Right lobe of liver (tissue), 6 donors: ENCODE measurements around the gene HBA1. TPM values are rescaled to one million over a fixed set of nuclear protein-coding genes. Genes with fewer than 3 reads are reported as not detected.

Source experiments
- ATAC-seq, 4 donors: fragments of 200-7000 bp; cut with Tn5 transposase; one replicate each; pipeline ENCODE4 v1.9.1; 2020; ENCODE audit warnings: mild to moderate bottlenecking in 4 of 4, moderate library complexity in 4 of 4
- DNase-seq, 3 donors: peaks; one replicate each; pipeline ENCODE4 v3.0.0-alpha.2; 2020
- H3K27ac ChIP-seq, 3 donors: fragments of 200-600 bp; one replicate each; pipeline ENCODE4 v1.8.0; 2022
- H3K27me3 ChIP-seq, 2 donors: fragments of 200-600 bp; one replicate each; pipeline ENCODE4 v1.8.0; 2022
- H3K36me3 ChIP-seq, 4 donors: fragments of 200-600 bp; sonication (generic) in 1 of 4; one replicate each; pipeline versions ENCODE4 v1.5.1 to v1.8.0; 2017 to 2022; ENCODE audit warnings: control low read depth in 1 of 4
- H3K4me1 ChIP-seq, 4 donors: fragments of 200-600 bp; sonication (generic) in 1 of 4; one replicate each; pipeline versions ENCODE4 v1.5.1 to v1.8.0; 2017 to 2022; ENCODE audit warnings: control low read depth in 1 of 4
- H3K4me3 ChIP-seq, 3 donors: fragments of 200-600 bp; one replicate each; pipeline ENCODE4 v1.8.0; 2022
- H3K9me3 ChIP-seq, 4 donors: fragments of 200-600 bp; sonication (generic) in 1 of 4; one replicate each; pipeline versions ENCODE4 v1.5.1 to v1.8.0; 2017 to 2022; ENCODE audit warnings: control low read depth in 1 of 4
- CTCF ChIP-seq, 4 donors: fragments of 200-600 bp in 3 of 4; fragments of 450-650 bp in 1 of 4; IDR thresholded peaks; one replicate each; pipeline versions ENCODE4 v1.5.1 to v1.8.0; 2016 to 2022; ENCODE audit warnings: antibody characterized with exemption in 4 of 4, mild to moderate bottlenecking in 2 of 4
- POLR2A ChIP-seq: fragments of 450-650 bp; IDR thresholded peaks from one replicate; pipeline ENCODE4 v1.6.1; 2017; ENCODE audit warnings: antibody characterized with exemption, mild to moderate bottlenecking
- WGBS: methylation state at CpG from one replicate; pipeline ENCODE4 v1.1.6; 2018; ENCODE audit warnings: low coverage, low lambda C conversion rate; ENCODE audit not compliant: insufficient coverage; ENCODE audit errors: missing lambda C conversion rate; 5-methylcytosine and 5-hydroxymethylcytosine counted together
- intact Hi-C, 2 donors: fragments of 100-400 bp; cut with DNase I; formaldehyde crosslinking; loops; one replicate each; pipeline versions ENCODE4 v1.11.2 to v1.14.1; 2022
- total RNA-seq, 6 experiments: library from RNA; depleted of rRNA in 2 of 6; stranded (reverse); fragments of >200 nt in 2 of 6; fragmentation: NEBNext Ultra II Directional in 3 of 6; extraction: Animal tissue kit (Norgen Biotek cat#: 25700) in 3 of 6; gene quantifications; one replicate each; pipeline versions ENCODE4 v1.1.0 to v1.2.4, GENCODE V29; 2016 to 2023
- donor health status: DM: no; HTN: yes; CAD: no.
- donor health status: DM: no; HTN: no; CAD: no.
- donor health status: DM: no; HTN: no; CAD: no.
- donor health status: DM: no; HTN: yes; CAD: no.
- donor health status: DM: no; HTN: yes; CAD: no.

The HBA1 gene
- total RNA-seq, 6 experiments from 2014 or later = 8.0 to 789 (median 84.3) TPM

GRCh38 chr16:164827-165538, 11.5 kb upstream of the HBA1 start:
- Histone ChIP-seq H3K4me3 (no peak overlapping the region), H3K9me3 (no peaks in the 10 kb centered on the region), H3K36me3 (no peaks in the 10 kb centered on the region), H3K27ac (no peak overlapping the region), H3K4me1 (peaks cover 0 to 7% (median 0%) of the 10 kb centered on the region in 4 donors), H3K27me3 (peaks cover 13 to 40% of the 10 kb centered on the region in 2 donors)
- 0% methylated on average over 8 of the region's 77 CpGs for WGBS
- no peak for DNase-seq
- no peak for ATAC-seq
- TF ChIP-seq POLR2A (no peak), CTCF (IDR thresholded peaks at IDR 0.05) (no peak)
- intact Hi-C loops = no loop called here

GRCh38 chr16:165539-166374, 10.7 kb upstream of the HBA1 start, which contains the start of gene HBM:
Gene HBM, plus strand, starts transcription at chr16:165978. Its CDS starts 20 bp downstream, at chr16:165998.
- intact Hi-C loops = no loop called here
- Histone ChIP-seq H3K9me3 (no peaks in the 10 kb centered on the region), H3K27ac (no peak within 1 kb of the TSS), H3K27me3 (peaks cover 13 to 43% of the 10 kb centered on the region in 2 donors), H3K36me3 (no peaks in the 10 kb centered on the region), H3K4me3 (no peak within 1 kb of the TSS), H3K4me1 (peaks cover 0 to 7% (median 0%) of the 10 kb centered on the region in 4 donors)
- ATAC-seq (no peak), DNase-seq (no peak)
- 0% methylated on average over 4 of the region's 75 CpGs for WGBS
- TF ChIP-seq CTCF (IDR thresholded peaks at IDR 0.05) = no peak
- no peak for TF ChIP-seq POLR2A

GRCh38 chr16:166375-167121, 9.9 kb upstream of the HBA1 start:
- no peak for ATAC-seq
- no peak for DNase-seq
- Histone ChIP-seq H3K36me3 (no peaks in the 10 kb centered on the region), H3K4me3 (no peak overlapping the region), H3K27ac (no peak overlapping the region), H3K9me3 (no peaks in the 10 kb centered on the region), H3K27me3 (peaks cover 16 to 43% of the 10 kb centered on the region in 2 donors), H3K4me1 (peaks cover 0 to 7% (median 0%) of the 10 kb centered on the region in 4 donors)
- WGBS = 11% methylated on average over 17 of the region's 45 CpGs
- TF ChIP-seq POLR2A (no peak), CTCF (IDR thresholded peaks at IDR 0.05) (no peak)
- intact Hi-C loops = no loop called here

GRCh38 chr16:167122-167690, 9.3 kb upstream of the HBA1 start:
- Histone ChIP-seq H3K27me3 (peaks cover 17 to 43% of the 10 kb centered on the region in 2 donors), H3K9me3 (no peaks in the 10 kb centered on the region), H3K4me3 (no peak overlapping the region), H3K27ac (no peak overlapping the region), H3K4me1 (peaks cover 0 to 7% (median 0%) of the 10 kb centered on the region in 4 donors), H3K36me3 (no peaks in the 10 kb centered on the region)
- intact Hi-C loops = no loop called here
- ATAC-seq (no peak), DNase-seq (no peak)
- 8% methylated on average over 9 of the region's 11 CpGs for WGBS
- no peak for TF ChIP-seq CTCF (IDR thresholded peaks at IDR 0.05)
- no peak for TF ChIP-seq POLR2A
